ENCODE measurements around the gene MGAT3.

GRCh38 chr22:39450258-39450955 is 6.4 kb upstream of the MGAT3 start:
- TF ChIP-seq CTCF (CRISPR knock-in tag; IDR thresholded peaks at IDR 0.05) (no peak), HOMEZ (CRISPR knock-in tag; IDR thresholded peaks at IDR 0.05; ENCODE audit: low read depth) (no peak), JUNB (CRISPR knock-in tag; IDR thresholded peaks at IDR 0.05; ENCODE audit: borderline replicate concordance) (no peak), JUND (CRISPR knock-in tag; IDR thresholded peaks at IDR 0.05) (no peak), ZNF768 (CRISPR knock-in tag; IDR thresholded peaks at IDR 0.05) (no peak), GABPA (IDR thresholded peaks at IDR 0.05; ENCODE audit: low read depth, low read length) (no peak), GABPA (CRISPR knock-in tag; IDR thresholded peaks at IDR 0.05; ENCODE audit: low read depth) (no peak), ZNF407 (CRISPR knock-in tag; IDR thresholded peaks at IDR 0.05; ENCODE audit: not compliant biosample characterization) (no peak), ZBTB33 (CRISPR knock-in tag; IDR thresholded peaks at IDR 0.05) (no peak), STAT6 (CRISPR knock-in tag; IDR thresholded peaks at IDR 0.05; ENCODE audit: borderline replicate concordance) (no peak), ETV5 (CRISPR knock-in tag; IDR thresholded peaks at IDR 0.05; ENCODE audit: borderline replicate concordance) (no peak)
